ENCODE results near the gene DLX2.
"Not testable (repeated sequence)": the region's sequence is repeated elsewhere in the genome, so short reads cannot be mapped to it uniquely, and the experiment has no call there.

Gene DLX2

DNA sequence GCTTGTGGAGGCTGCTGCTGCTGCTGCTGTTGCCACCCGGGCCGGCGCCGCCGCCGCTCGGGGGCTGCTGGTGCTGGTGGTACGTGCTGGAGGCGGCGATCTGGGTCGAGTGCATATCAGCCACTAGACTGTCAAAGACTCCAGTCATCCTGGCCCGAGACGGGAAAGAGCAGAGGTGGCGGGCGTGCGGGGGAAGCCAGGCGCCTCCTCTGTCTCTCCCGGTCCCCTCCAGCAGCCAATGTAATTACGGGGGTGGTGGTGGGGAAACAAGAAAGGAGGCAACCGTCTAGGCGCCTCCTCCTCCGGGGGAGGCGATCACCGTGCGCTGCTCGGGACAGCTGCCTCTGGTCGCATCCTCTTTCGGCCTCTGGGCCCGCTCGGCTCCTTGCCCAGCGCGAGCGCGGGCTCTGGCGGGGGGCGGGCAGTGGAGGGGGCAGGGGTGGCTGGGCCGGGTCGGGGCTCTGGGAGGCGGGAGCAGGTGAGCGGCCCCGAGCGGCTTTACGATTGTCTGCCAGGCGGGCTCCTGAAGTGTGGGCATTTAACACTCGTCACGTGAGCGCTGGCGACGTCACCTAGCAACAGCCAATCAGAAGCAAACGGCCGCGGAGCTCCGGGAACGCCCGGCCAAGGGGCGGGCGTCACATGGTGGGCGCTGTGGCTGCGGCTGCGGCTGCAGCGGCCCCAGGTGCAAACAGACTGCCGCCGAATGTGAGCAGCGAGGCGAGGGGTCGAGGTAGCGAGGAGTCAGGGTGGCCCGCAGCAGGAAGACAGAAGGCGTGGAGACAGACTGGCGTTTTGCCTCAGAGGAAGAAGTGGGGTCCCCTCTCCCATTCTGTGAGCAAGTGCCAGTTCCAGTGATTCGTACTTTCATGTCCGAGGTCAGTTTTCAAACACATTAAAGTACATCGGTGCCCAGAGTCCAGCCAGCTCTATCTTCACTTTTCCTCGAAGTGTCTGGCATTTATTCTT lies at the start of gene DLX2:
Gene DLX2 (minus strand): TSS at position 510 of the 969 bp plus-strand sequence. CDS start 362 bp downstream, at position 148.
- H3K27ac ChIP-seq: peak within 1 kb of the TSS; percentile 100
- DNase-seq (ENCODE audit: low spot score): peak; percentile 95
- TF ChIP-seq, protein P1, sequence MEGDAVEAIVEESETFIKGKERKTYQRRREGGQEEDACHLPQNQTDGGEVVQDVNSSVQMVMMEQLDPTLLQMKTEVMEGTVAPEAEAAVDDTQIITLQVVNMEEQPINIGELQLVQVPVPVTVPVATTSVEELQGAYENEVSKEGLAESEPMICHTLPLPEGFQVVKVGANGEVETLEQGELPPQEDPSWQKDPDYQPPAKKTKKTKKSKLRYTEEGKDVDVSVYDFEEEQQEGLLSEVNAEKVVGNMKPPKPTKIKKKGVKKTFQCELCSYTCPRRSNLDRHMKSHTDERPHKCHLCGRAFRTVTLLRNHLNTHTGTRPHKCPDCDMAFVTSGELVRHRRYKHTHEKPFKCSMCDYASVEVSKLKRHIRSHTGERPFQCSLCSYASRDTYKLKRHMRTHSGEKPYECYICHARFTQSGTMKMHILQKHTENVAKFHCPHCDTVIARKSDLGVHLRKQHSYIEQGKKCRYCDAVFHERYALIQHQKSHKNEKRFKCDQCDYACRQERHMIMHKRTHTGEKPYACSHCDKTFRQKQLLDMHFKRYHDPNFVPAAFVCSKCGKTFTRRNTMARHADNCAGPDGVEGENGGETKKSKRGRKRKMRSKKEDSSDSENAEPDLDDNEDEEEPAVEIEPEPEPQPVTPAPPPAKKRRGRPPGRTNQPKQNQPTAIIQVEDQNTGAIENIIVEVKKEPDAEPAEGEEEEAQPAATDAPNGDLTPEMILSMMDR (conservative IDR thresholded peaks at IDR 0.05; ENCODE audit: low read depth): no peak
- ChIA-PET CTCF (interaction anchor here (0.6 to 0.9 kb wide), 5 partner anchors 11 to 401 kb away, joined by 3 to 4 read pairs (median 3); no protein-coding TSS in a partner anchor), POLR2A (ENCODE audit: low non-redundant PET) (no interaction called here)

GRCh38 chr2:172147944-172148650 lies 45.4 kb upstream of the DLX2 start:
- H3K27ac ChIP-seq: no peak overlapping the region
- TF ChIP-seq, protein P1 (conservative IDR thresholded peaks at IDR 0.05; ENCODE audit: low read depth): no peak
- DNase-seq (ENCODE audit: low spot score): no peak
- ChIA-PET POLR2A (ENCODE audit: low non-redundant PET) (no interaction called here), CTCF (no interaction called here)

DNA sequence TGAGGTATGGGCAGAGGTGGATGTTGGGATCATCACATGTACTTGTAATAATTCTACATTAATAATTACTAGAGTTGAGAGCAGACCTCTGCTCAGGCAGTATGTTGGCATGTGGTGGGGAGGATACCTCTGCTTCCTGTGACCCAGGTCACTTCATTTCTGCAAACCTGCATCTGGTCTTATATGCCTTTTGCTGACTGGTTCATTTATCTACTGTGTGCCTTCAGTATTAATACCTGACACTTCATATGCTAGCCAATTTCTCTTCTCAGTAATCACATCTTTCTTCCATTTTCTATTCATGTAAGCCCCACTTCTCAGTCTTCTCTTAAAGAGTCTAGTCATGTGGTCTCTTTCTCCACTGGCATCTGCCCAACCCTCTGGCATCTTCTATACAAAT lies 41.1 kb upstream of the DLX2 start:
- TF ChIP-seq, protein P1 (conservative IDR thresholded peaks at IDR 0.05; ENCODE audit: low read depth): no peak
- ChIA-PET POLR2A (ENCODE audit: low non-redundant PET) (no interaction called here), CTCF (interaction anchor here (0.6 to 0.9 kb wide), 2 partner anchors 17 to 190 kb away, joined by 4 to 5 read pairs; no protein-coding TSS in a partner anchor)
- H3K27ac ChIP-seq: no peak overlapping the region
- no peak for DNase-seq (ENCODE audit: low spot score)

GRCh38 chr2:172138727-172139126 lies 36.0 kb upstream of the DLX2 start:
- DNase-seq (ENCODE audit: low spot score); POLR2A ChIA-PET (ENCODE audit: low non-redundant PET); CTCF ChIA-PET; H3K27ac ChIP-seq: not testable (repeated sequence)

DNA sequence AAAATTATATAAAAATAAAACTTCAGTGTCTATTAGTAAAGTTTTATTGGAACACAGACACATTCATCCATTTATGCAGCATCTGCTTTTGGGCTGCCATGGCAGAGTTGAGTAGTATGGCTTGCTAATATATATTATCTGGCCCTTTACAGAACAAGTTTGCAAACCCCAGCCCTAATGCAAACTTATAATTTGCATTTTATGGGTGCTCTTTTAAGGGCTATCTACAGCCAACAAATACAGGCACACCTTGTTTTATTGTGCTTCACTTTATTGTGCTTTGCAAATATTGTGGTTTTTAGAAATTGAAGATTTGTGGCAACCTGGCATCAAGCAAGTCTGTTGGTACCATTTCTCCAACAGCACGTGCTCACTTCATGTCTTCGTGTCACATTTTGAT lies 35.2 kb upstream of the DLX2 start:
- CTCF ChIA-PET: interaction anchor here (0.9 kb wide), 1 partner anchor 432 kb away, joined by 3 read pairs; no protein-coding TSS in a partner anchor
- no peak for DNase-seq (ENCODE audit: low spot score)
- H3K27ac ChIP-seq: no peak overlapping the region
- TF ChIP-seq, protein P1 (conservative IDR thresholded peaks at IDR 0.05; ENCODE audit: low read depth): no peak
- POLR2A ChIA-PET (ENCODE audit: low non-redundant PET): no interaction called here

DNA sequence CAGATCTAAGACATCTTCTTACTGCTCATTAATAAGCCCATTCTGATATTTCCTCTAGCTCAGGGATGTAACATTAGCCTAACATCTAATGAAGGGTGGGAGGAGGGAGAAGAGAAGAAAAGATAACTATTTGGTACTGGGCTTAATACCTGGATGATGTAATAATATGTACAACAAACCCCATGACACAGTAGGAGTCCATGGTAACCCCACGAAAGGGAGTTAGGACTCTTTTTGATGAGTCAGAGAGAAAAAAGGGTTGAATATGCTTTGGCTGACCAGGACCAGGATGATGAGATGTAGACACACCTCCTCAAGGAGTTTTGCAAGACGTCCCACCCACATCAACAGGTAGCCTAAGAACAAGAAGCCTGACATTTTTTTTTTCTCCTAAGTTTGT lies 34.4 kb upstream of the DLX2 start:
- POLR2A ChIA-PET (ENCODE audit: low non-redundant PET): no interaction called here
- TF ChIP-seq, protein P1 (conservative IDR thresholded peaks at IDR 0.05; ENCODE audit: low read depth): no peak
- CTCF ChIA-PET: interaction anchor here (0.9 to 1.1 kb wide), 2 partner anchors 10 to 432 kb away, joined by 3 to 8 read pairs; no protein-coding TSS in a partner anchor
- DNase-seq (ENCODE audit: low spot score): peak; percentile 19
- no peak overlapping the region for H3K27ac ChIP-seq

Measured in RWPE1 (cell line).